ENCODE measurements around the gene RPH3AL. TPM values are rescaled to one million over a fixed set of nuclear protein-coding genes. Genes with fewer than 3 reads are reported as not detected.
"Not testable (repeated sequence)": the region's sequence is repeated elsewhere in the genome, so short reads cannot be mapped to it uniquely, and the experiment has no call there.

RPH3AL gene
- total and polyA plus RNA-seq, 9 donors = 5.8 to 43.8 (median 21.0) TPM

- H3K4me3 ChIP-seq = no peak overlapping the region
- H3K27me3 ChIP-seq = no peaks in the 10 kb centered on the region
- H3K4me1 ChIP-seq (ENCODE audit: insufficient read depth) = no peaks in the 10 kb centered on the region
- H3K9me3 ChIP-seq = no peaks in the 10 kb centered on the region
- peak in 1 of 5 donors; percentile 11 for DNase-seq
- WGBS, 3 donors = 84% methylated on average over 24 of the region's 24 CpGs
- intact Hi-C loops (cut with DNase I) = no loop called here
- TF ChIP-seq CTCF (IDR thresholded peaks at IDR 0.05) = no peak
- TF ChIP-seq EP300 (IDR thresholded peaks at IDR 0.05) = no peak
- TF ChIP-seq POLR2A (IDR thresholded peaks at IDR 0.05) = no peak
- no peak overlapping the region for H3K27ac ChIP-seq
- H3K36me3 ChIP-seq = no peaks in the 10 kb centered on the region
These were observed 126.2 kb downstream of the RPH3AL start for GRCh38 chr17:226108-227077.

- intact Hi-C loops (cut with DNase I) = no loop called here
- peak in 2 of 5 donors; percentile 4 to 10 for DNase-seq
These were observed 127.1 kb downstream of the RPH3AL start for GRCh38 chr17:225551-225950.

GRCh38 chr17:224576-224975 is 128.0 kb downstream of the RPH3AL start:
- H3K9me3 ChIP-seq; DNase-seq; H3K4me3 ChIP-seq; H3K27me3 ChIP-seq; H3K36me3 ChIP-seq; H3K4me1 ChIP-seq (ENCODE audit: insufficient read depth); intact Hi-C loops (cut with DNase I); H3K27ac ChIP-seq: not testable (repeated sequence)
- WGBS, 3 donors = 89 to 99% (median 92%) methylated on average over 2 of the region's 2 CpGs

More at GRCh38 chr17:225551-225950, 127.1 kb downstream of the RPH3AL start:
- Histone ChIP-seq H3K27ac (no peak overlapping the region), H3K27me3 (no peaks in the 10 kb centered on the region), H3K36me3 (no peaks in the 10 kb centered on the region), H3K9me3 (no peaks in the 10 kb centered on the region), H3K4me1 (ENCODE audit: insufficient read depth) (no peaks in the 10 kb centered on the region), H3K4me3 (no peak overlapping the region)
- 88 to 94% (median 94%) methylated on average over 9 of the region's 9 CpGs for WGBS, 3 donors
- no peak for TF ChIP-seq CTCF (IDR thresholded peaks at IDR 0.05)
- TF ChIP-seq EP300 (IDR thresholded peaks at IDR 0.05) = no peak
- TF ChIP-seq POLR2A (IDR thresholded peaks at IDR 0.05) = no peak

- TF ChIP-seq POLR2A (IDR thresholded peaks at IDR 0.05) (no peak), EP300 (IDR thresholded peaks at IDR 0.05) (no peak), CTCF (IDR thresholded peaks at IDR 0.05) (no peak)
- Histone ChIP-seq H3K36me3 (no peaks in the 10 kb centered on the region), H3K9me3 (no peaks in the 10 kb centered on the region), H3K27ac (no peak overlapping the region), H3K4me3 (no peak overlapping the region), H3K4me1 (ENCODE audit: insufficient read depth) (no peaks in the 10 kb centered on the region), H3K27me3 (no peaks in the 10 kb centered on the region)
- 80 to 88% (median 87%) methylated on average over 12 of the region's 12 CpGs for WGBS, 3 donors
- DNase-seq = peak in 2 of 5 donors; percentile 6 to 14
- intact Hi-C loops (cut with DNase I) = no loop called here
These were observed 128.7 kb downstream of the RPH3AL start for GRCh38 chr17:223723-224471.

Data from ovary (tissue), 9 donors.